Measurements from ENCODE around the gene CDH4.

DNA sequence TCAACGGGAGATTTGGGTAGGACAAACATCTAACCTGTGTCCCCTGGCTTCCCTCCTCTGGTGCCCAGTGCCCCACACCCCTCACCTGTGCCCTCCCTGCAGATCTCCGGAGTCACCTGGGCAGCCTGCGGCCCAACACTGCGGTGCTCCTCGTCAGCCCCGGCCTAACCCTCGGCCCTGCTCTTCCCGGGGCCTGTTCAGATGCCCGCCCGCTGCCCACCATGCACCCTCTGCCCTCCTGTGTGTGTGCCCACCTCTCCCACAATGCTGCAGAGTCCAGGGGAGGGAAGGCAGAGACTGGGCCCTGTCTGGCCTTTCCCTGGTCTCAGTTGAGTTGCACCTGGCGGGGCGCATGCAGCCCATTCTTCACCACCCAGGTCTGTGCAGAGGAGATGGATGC is 349.3 kb downstream of the CDH4 start:
- TF ChIP-seq YY1 (tag by site-specific recombination; IDR thresholded peaks at IDR 0.05) (no peak), ZNF660 (tag by site-specific recombination; IDR thresholded peaks at IDR 0.05) (no peak), ZNF473 (tag by site-specific recombination; IDR thresholded peaks at IDR 0.05) (no peak), ZNF658 (tag by site-specific recombination; IDR thresholded peaks at IDR 0.05) (no peak), ZNF140 (tag by site-specific recombination; IDR thresholded peaks at IDR 0.05) (no peak), ZBTB7A (tag by site-specific recombination; IDR thresholded peaks at IDR 0.05; ENCODE audit: low read depth) (no peak), ZNF121 (tag by site-specific recombination; IDR thresholded peaks at IDR 0.05) (no peak), ZNF423 (tag by site-specific recombination; IDR thresholded peaks at IDR 0.05) (no peak), ZNF394 (tag by site-specific recombination; IDR thresholded peaks at IDR 0.05; ENCODE audit: borderline replicate concordance) (no peak), SETDB1 (IDR thresholded peaks at IDR 0.05; ENCODE audit: insufficient read length, low read length) (no peak), EGR2 (tag by site-specific recombination; IDR thresholded peaks at IDR 0.05; ENCODE audit: low read depth) (no peak)
- TF ChIP-seq, protein P1, sequence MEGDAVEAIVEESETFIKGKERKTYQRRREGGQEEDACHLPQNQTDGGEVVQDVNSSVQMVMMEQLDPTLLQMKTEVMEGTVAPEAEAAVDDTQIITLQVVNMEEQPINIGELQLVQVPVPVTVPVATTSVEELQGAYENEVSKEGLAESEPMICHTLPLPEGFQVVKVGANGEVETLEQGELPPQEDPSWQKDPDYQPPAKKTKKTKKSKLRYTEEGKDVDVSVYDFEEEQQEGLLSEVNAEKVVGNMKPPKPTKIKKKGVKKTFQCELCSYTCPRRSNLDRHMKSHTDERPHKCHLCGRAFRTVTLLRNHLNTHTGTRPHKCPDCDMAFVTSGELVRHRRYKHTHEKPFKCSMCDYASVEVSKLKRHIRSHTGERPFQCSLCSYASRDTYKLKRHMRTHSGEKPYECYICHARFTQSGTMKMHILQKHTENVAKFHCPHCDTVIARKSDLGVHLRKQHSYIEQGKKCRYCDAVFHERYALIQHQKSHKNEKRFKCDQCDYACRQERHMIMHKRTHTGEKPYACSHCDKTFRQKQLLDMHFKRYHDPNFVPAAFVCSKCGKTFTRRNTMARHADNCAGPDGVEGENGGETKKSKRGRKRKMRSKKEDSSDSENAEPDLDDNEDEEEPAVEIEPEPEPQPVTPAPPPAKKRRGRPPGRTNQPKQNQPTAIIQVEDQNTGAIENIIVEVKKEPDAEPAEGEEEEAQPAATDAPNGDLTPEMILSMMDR (tag by site-specific recombination; IDR thresholded peaks at IDR 0.05) = no peak
- TF ChIP-seq, protein P2, sequence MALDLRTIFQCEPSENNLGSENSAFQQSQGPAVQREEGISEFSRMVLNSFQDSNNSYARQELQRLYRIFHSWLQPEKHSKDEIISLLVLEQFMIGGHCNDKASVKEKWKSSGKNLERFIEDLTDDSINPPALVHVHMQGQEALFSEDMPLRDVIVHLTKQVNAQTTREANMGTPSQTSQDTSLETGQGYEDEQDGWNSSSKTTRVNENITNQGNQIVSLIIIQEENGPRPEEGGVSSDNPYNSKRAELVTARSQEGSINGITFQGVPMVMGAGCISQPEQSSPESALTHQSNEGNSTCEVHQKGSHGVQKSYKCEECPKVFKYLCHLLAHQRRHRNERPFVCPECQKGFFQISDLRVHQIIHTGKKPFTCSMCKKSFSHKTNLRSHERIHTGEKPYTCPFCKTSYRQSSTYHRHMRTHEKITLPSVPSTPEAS (tag by site-specific recombination; IDR thresholded peaks at IDR 0.05) = no peak
- TF ChIP-seq, protein P3, sequence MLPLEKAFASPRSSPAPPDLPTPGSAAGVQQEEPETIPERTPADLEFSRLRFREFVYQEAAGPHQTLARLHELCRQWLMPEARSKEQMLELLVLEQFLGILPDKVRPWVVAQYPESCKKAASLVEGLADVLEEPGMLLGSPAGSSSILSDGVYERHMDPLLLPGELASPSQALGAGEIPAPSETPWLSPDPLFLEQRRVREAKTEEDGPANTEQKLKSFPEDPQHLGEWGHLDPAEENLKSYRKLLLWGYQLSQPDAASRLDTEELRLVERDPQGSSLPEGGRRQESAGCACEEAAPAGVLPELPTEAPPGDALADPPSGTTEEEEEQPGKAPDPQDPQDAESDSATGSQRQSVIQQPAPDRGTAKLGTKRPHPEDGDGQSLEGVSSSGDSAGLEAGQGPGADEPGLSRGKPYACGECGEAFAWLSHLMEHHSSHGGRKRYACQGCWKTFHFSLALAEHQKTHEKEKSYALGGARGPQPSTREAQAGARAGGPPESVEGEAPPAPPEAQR (tag by site-specific recombination; IDR thresholded peaks at IDR 0.05) = no peak
